ENCODE results near the gene PACRG.

The PACRG gene

DNA sequence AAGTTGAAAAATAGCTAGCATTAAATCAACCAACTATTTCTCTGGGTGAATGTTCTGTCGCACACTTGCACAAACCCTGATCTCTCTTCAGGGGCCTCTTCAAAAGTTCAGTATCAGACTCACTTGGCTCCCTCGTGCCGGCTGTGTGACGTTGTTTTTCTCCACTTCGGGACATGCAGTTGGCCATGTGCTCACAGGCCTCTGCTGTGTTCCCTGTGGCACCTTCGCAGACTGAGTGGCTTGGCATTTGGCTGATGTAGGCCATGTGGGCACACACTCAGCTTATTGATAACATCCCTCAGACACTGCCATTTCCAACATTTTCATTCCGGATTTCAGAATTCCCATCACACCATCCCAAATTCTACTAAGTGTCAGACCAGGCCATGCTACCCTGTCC is 49.3 kb downstream of the PACRG start:
- no peak for DNase-seq (ENCODE audit: low read depth in 1 of 2, low spot score in 1 of 2)

DNA sequence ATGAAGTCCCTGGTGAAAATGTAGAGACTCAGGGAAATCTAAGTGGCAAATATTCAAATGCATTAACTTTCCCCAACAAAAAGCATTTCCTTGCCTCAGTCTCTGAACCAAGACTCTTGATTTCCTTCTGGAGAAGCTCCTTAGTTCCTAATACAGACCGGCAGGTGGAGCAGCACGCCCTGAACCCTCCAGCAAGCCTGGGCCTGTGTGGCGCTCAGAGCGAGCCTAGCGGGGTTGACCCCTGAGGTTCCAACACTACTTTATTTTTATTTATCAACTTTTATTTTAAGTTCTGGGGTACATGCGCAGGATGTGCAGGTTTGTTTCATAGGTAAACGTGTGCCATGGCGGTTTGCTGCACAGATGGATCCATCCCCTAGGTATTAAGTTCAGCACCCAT is 50.8 kb downstream of the PACRG start:
- DNase-seq (ENCODE audit: low read depth in 1 of 2, low spot score in 1 of 2): no peak

GRCh38 chr6:162785632-162786242 is 58.0 kb downstream of the PACRG start:
- no peak for DNase-seq (ENCODE audit: low read depth in 1 of 2, low spot score in 1 of 2)

DNA sequence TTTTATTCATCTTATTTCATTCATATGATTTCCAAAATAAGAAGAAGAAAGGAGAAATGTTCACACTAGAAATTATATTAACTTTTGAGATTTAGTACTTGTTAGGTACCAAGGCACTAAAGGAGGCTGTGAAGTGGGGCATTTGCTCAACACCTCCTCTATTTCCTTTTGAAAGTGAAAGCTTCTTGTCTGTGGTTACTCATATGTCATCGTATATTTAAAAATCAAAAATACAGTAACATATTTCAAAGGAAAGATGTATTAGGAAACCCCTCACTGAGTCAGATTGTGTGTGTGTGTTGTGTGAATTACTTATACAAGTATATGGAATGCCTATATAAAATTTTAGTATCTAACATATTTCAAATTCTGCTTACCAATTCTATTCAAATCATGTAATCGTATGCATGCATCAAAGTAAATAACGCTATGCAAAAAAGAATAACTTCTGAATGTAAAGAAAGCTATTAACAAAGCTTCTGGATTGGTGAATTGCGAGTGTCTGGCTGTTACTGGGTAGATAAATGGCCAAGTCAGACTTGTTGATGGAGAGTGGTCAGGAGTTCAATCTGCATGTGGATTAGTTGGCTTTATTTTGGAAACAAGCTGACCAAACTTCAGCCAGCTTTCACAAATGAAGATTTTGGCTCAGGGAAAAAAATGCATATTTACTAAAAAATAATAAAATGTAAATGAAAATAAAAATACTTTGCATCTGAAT is 70.9 kb downstream of the PACRG start:
- DNase-seq (ENCODE audit: low read depth in 1 of 2, low spot score in 1 of 2): no peak

DNA sequence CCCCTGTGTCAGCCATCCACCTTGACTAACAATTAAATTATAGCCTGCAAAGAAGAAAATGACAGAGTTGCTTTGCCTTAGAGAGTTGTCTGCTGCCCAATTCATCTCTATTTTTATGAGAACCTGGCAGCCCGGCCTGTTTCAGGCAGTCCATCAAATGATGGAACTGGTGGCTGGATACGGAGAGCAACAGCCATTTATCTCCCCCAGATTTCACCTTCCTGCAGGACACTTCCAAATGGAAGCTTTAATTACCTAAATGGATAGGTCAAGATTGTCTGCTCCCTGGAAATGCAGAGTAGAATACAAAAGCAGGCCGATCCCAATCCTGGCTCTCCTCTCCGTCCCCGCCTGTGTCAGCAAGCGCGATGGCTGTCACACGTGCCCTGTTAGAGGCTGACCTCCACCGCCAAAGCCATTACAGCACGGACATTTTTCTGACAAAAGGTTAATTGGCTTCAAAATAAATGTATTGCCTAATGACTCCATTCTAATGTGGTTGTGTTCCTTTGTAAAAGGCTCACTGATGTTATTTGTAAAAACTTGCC is 86.7 kb downstream of the PACRG start:
- DNase-seq (ENCODE audit: low read depth in 1 of 2, low spot score in 1 of 2): no peak

DNA sequence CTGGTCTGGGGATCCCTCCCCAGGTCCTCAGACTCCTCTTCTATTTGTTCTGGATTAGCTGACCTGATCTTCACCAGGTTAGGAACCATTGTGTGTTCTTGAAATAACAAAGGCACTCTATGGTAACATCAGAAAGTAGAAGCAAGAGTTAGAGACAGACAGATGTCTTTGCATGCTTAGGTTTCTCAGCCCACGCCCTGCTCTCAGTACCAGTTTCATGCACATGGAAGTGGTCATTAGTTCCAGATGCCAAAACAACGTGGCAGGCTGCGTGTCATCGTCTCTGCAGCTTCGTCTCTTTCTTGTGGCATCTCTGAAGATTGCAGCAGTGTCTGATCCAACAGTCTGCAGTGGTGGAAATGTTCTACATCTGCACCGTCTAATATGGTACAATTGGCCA is 89.4 kb downstream of the PACRG start:
- no peak for DNase-seq (ENCODE audit: low read depth in 1 of 2, low spot score in 1 of 2)

DNA sequence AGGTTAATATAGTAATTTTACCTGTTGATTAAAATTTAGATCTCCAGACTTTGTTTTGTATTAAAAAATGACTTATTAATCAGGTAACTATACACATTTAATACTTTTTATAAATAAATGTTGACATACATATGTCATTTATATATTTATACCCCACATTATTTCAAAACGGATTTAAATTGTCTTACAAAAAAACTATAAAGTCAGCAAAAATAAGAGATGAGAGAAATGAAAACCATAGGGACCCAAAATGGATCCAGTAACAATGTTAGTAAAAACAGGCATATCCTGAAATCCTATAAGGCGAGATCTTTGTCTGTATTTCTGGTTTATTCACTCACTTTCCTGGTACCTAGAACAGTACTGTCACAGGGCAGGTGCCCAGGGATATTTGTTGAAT is 91.5 kb downstream of the PACRG start:
- no peak for DNase-seq (ENCODE audit: low read depth in 1 of 2, low spot score in 1 of 2)

- DNase-seq (ENCODE audit: low read depth in 1 of 2, low spot score in 1 of 2): no peak
These were observed 93.3 kb downstream of the PACRG start for GRCh38 chr6:162821102-162821501.

GRCh38 chr6:162825597-162825996 is 97.8 kb downstream of the PACRG start:
- DNase-seq (ENCODE audit: low read depth in 1 of 2, low spot score in 1 of 2): no peak

- DNase-seq (ENCODE audit: low read depth in 1 of 2, low spot score in 1 of 2): no peak
These were observed 101.4 kb downstream of the PACRG start for GRCh38 chr6:162829013-162829742.

- DNase-seq (ENCODE audit: low read depth in 1 of 2, low spot score in 1 of 2): no peak
These were observed 106.0 kb downstream of the PACRG start for GRCh38 chr6:162833776-162834175.

DNA sequence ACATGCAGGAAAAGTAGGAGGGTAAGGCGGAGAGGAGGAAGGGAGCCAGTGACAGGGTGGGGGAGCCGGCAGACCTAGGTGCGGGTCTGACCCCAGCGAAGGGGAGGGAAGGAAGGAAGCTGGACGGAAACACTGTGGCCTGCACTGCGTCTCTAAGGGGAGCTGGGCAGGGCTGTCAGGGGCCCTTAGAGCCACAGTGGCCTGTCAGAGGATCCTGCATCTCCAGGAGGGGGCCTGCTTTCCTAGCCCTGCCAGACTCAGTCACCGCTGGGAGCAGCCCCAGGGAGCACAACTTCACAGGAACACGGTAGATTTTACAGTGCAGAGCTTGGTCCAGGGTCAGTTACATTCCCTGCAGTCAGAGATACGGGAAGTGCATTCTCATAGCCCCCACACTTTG is 118.2 kb downstream of the PACRG start:
- no peak for DNase-seq (ENCODE audit: low read depth in 1 of 2, low spot score in 1 of 2)

DNA sequence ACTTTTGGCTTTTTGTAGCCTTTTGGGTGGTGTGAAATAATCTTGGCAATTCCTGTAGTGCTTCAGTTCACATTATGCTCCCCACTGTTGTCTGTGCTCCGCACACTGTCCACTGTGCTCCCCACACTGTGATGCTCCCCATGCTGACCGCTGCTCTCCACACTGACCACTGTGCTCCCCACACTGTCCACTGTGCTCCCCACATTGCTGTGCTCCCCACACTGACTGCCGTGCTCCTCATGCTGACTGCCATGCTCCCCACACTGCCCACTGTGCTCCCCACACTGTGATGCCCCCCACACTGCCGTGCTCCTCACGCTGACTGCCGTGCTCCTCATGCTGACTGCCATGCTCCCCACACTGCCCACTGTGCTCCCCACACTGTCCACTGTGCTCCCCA is 118.9 kb downstream of the PACRG start:
- DNase-seq (ENCODE audit: low read depth in 1 of 2, low spot score in 1 of 2): no peak

DNA sequence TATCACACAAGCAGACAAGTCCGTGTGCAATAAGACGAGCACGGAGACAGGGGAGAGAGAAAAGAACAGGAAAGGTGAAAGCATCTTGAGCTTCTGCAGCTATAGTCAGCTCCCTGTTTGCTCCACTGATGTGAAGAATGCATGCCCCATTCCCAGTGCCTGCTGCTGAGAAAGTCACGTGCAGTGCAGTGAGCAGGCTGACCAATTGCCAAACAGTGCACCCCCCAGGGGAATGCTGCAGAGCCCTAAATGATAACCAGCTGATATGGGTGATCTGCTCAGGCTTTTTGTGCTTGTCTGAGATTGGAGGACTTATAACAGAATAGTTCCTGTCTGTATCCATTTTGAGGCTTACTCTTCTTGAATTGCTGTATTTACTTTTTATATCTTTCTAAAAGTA is 121.5 kb downstream of the PACRG start:
- no peak for DNase-seq (ENCODE audit: low read depth in 1 of 2, low spot score in 1 of 2)

- DNase-seq (ENCODE audit: low read depth in 1 of 2, low spot score in 1 of 2): no peak
These were observed 124.4 kb downstream of the PACRG start for GRCh38 chr6:162852192-162852591.

GRCh38 chr6:162852840-162853577 is 125.2 kb downstream of the PACRG start:
- DNase-seq (ENCODE audit: low read depth in 1 of 2, low spot score in 1 of 2): no peak

GRCh38 chr6:162854228-162854627 is 126.5 kb downstream of the PACRG start:
- DNase-seq (ENCODE audit: low read depth in 1 of 2, low spot score in 1 of 2): no peak

GRCh38 chr6:162854734-162855191 is 127.0 kb downstream of the PACRG start:
- DNase-seq (ENCODE audit: low read depth in 1 of 2, low spot score in 1 of 2): no peak

DNA sequence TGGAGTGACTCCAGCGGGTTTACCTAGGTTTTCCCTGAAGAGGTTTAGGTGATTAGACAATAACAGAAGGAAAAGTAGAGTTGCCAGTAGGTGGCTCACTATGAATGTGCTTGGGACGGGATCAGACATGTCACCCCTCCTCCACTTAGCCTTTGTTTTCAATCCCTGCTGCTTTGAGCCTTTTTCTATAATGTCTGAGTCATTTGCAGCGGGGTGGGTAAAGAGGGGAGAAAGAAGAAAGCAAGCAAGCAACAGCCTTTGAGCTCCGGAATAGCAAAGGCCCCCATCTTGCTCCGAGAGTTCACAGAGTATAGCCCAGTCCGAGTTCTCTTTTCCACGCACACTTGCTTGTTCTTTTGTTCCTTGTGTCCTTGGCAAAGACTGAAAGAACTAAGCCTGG is 129.1 kb downstream of the PACRG start:
- DNase-seq (ENCODE audit: low read depth in 1 of 2, low spot score in 1 of 2): no peak

GRCh38 chr6:162857326-162857725 is 129.6 kb downstream of the PACRG start:
- no peak for DNase-seq (ENCODE audit: low read depth in 1 of 2, low spot score in 1 of 2)

- no peak for DNase-seq (ENCODE audit: low read depth in 1 of 2, low spot score in 1 of 2)
These were observed 134.7 kb downstream of the PACRG start for GRCh38 chr6:162862462-162862861.

Data from stimulated activated CD4-positive, alpha-beta T cell treated with anti-CD3 and anti-CD28 coated beads, Interleukin-15, amount 100 ng/mL, for 1 hour (primary cell).